Measurements from ENCODE around the gene UNC13B.

UNC13B gene

DNA sequence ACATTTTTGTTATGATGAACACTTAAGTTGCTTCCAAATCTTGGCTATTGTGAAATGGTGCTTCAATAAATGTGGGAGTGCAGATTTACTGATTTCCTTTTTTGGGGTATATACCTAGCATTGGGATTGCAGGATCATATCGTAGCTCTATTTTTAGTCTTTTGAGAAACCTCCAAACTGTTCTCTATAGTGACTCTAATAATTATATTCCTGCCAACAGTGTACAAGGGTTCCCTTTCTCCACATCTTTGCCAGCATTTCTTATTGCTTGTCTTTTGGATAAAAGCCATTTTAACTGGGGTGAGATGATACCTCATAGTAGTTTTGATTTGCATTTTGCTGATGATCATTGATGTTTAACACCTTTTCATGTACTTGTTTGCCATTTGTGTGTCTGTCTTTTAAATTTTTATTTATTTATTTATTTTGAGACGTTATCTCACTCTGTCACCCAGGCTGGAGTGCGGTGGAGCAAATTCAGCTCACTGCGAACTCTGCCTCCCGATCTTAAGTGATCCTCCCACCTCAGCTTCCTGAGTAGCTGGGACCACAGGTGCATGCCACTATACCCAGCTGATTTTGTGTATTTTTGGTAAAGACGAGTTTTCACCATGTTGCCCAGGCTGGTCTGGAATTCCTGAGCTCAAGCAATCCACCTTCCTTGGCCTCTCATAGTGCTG is 59.0 kb downstream of the UNC13B start:
- no peak for TF ChIP-seq POLR2AphosphoS5 (IDR thresholded peaks at IDR 0.05; ENCODE audit: low read depth, low read length)
- TF ChIP-seq SIN3A (IDR thresholded peaks at IDR 0.05; ENCODE audit: borderline replicate concordance, insufficient read depth, low read length), result no peak
- TF ChIP-seq FOXP2 (optimal IDR thresholded peaks at IDR 0.05; ENCODE audit: borderline replicate concordance, extremely low read depth, extremely low read length, insufficient read depth), result no peak
- TF ChIP-seq, protein P1, sequence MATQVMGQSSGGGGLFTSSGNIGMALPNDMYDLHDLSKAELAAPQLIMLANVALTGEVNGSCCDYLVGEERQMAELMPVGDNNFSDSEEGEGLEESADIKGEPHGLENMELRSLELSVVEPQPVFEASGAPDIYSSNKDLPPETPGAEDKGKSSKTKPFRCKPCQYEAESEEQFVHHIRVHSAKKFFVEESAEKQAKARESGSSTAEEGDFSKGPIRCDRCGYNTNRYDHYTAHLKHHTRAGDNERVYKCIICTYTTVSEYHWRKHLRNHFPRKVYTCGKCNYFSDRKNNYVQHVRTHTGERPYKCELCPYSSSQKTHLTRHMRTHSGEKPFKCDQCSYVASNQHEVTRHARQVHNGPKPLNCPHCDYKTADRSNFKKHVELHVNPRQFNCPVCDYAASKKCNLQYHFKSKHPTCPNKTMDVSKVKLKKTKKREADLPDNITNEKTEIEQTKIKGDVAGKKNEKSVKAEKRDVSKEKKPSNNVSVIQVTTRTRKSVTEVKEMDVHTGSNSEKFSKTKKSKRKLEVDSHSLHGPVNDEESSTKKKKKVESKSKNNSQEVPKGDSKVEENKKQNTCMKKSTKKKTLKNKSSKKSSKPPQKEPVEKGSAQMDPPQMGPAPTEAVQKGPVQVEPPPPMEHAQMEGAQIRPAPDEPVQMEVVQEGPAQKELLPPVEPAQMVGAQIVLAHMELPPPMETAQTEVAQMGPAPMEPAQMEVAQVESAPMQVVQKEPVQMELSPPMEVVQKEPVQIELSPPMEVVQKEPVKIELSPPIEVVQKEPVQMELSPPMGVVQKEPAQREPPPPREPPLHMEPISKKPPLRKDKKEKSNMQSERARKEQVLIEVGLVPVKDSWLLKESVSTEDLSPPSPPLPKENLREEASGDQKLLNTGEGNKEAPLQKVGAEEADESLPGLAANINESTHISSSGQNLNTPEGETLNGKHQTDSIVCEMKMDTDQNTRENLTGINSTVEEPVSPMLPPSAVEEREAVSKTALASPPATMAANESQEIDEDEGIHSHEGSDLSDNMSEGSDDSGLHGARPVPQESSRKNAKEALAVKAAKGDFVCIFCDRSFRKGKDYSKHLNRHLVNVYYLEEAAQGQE (IDR thresholded peaks at IDR 0.05; ENCODE audit: insufficient read depth in 1 of 2, low read depth in 2 of 2, low read length in 2 of 2), result no peak
- no peak for TF ChIP-seq TAF1 (IDR thresholded peaks at IDR 0.05; ENCODE audit: borderline replicate concordance, insufficient read depth, low read length)

DNA sequence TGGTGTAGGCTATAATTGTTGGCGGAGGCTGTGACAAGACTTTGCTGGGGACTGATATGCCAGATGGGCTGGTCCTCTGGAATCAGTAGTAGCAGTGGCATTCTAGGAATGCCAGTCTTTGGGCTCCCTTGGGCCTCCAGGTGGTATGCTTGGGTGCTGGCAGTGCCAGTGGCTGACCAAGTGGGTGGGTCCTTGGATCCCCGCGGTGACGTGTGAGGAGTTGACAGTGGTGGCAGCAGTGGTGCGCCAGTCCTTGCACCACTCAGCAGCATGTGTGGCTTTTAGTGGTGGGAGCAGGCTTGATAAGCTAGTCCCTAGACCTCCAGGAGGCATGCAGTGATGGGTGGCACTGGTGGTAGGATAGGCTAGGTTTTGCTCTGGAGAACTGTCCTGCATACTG is 63.9 kb downstream of the UNC13B start:
- TF ChIP-seq SIN3A (IDR thresholded peaks at IDR 0.05; ENCODE audit: borderline replicate concordance, insufficient read depth, low read length), result no peak
- no peak for TF ChIP-seq TAF1 (IDR thresholded peaks at IDR 0.05; ENCODE audit: borderline replicate concordance, insufficient read depth, low read length)
- TF ChIP-seq POLR2AphosphoS5 (IDR thresholded peaks at IDR 0.05; ENCODE audit: low read depth, low read length), result no peak
- TF ChIP-seq, protein P1 (IDR thresholded peaks at IDR 0.05; ENCODE audit: insufficient read depth in 1 of 2, low read depth in 2 of 2, low read length in 2 of 2), result no peak
- no peak for TF ChIP-seq FOXP2 (optimal IDR thresholded peaks at IDR 0.05; ENCODE audit: borderline replicate concordance, extremely low read depth, extremely low read length, insufficient read depth)

DNA sequence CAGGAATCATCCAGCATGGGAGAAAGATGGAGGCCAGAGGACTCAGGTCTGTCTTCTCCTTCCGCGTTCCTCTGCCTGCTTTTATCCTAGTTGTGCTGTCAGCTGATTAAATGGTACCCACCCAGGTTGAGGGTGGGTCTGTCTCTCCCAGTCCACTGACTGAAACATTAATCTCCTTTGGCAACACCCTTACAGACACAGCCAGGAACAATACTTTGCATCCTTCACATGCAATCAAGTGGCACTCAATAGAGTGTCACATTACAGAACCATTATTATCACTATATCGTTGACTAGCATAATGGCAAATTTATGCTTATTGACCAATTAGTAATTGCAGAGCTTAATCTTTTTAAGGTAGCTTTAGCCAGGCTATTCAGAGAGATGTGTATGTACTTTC is 64.8 kb downstream of the UNC13B start:
- TF ChIP-seq FOXP2 (optimal IDR thresholded peaks at IDR 0.05; ENCODE audit: borderline replicate concordance, extremely low read depth, extremely low read length, insufficient read depth) (no peak), SIN3A (IDR thresholded peaks at IDR 0.05; ENCODE audit: borderline replicate concordance, insufficient read depth, low read length) (no peak), TAF1 (IDR thresholded peaks at IDR 0.05; ENCODE audit: borderline replicate concordance, insufficient read depth, low read length) (no peak), POLR2AphosphoS5 (IDR thresholded peaks at IDR 0.05; ENCODE audit: low read depth, low read length) (no peak)
- TF ChIP-seq, protein P1 (IDR thresholded peaks at IDR 0.05; ENCODE audit: insufficient read depth in 1 of 2, low read depth in 2 of 2, low read length in 2 of 2), result no peak

DNA sequence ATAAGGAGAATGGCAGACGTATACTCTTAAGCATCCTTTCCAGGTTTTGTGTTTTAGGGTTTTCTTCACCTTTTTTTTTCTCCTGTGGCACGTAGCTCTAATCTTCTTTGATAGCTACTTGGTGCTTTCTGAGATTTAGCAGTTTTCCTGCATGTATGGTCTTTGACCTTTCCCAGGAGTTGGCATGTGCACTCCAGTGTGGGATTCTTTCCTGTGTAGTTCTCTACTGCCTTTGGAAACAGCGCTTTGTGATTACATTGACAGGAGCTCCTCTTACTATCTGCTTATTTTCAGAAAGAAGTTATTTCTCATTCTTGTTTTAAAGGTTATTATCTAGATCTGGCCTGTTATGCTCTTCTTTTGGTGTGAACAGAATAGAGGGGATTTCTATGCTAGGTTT is 65.5 kb downstream of the UNC13B start:
- no peak for TF ChIP-seq FOXP2 (optimal IDR thresholded peaks at IDR 0.05; ENCODE audit: borderline replicate concordance, extremely low read depth, extremely low read length, insufficient read depth)
- no peak for TF ChIP-seq POLR2AphosphoS5 (IDR thresholded peaks at IDR 0.05; ENCODE audit: low read depth, low read length)
- no peak for TF ChIP-seq SIN3A (IDR thresholded peaks at IDR 0.05; ENCODE audit: borderline replicate concordance, insufficient read depth, low read length)
- no peak for TF ChIP-seq TAF1 (IDR thresholded peaks at IDR 0.05; ENCODE audit: borderline replicate concordance, insufficient read depth, low read length)
- TF ChIP-seq, protein P1 (IDR thresholded peaks at IDR 0.05; ENCODE audit: insufficient read depth in 1 of 2, low read depth in 2 of 2, low read length in 2 of 2), result no peak
